Kidney glomerular epithelial cell (primary cell): ENCODE data around the gene PLOD1.
"Not testable (repeated sequence)": the region's sequence is repeated elsewhere in the genome, so short reads cannot be mapped to it uniquely, and the experiment has no call there.

ENCODE experiments used
- DNase-seq: peaks from one replicate; lab custom pipeline; 2025; lab: John Stamatoyannopoulos, UW

The PLOD1 gene

DNA sequence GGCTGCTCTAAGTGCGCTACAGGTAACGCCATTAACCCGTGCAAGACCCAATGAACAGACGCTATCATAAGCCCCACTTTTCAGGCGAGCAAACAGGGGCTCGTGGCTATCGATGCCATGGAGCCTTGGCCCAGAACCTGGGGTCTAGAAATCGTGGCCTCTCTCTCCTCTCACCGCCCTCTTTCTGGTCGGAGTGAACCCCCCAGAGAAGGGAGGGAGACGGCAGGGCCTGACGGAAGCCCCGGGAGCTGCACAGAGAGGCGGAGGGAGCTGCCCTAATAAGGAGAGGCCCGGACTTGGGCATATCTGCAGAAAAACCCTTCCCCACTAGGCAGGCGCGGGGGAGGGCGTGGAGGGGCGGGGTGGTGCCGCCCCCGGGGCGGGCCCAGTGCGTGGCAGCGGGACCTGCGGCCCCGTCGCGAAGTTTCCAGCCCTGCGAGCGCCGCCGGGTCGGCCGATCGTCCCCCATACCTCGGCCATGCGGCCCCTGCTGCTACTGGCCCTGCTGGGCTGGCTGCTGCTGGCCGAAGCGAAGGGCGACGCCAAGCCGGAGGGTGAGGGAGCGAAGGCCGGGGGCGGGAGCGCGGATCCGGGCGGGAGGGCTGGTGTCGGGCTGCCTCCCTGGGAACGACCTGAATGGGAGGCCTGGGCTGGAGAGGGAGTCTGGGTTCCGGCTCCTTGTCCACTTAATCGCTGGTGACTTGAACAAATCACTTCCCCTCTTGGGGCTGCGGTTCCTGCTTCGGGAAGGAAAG, at the start of gene PLOD1:
Gene PLOD1 (plus strand): TSS at position 416 of the 755 bp plus-strand sequence. CDS start 63 bp downstream, at position 479.
- peak; percentile 72 for DNase-seq

DNA sequence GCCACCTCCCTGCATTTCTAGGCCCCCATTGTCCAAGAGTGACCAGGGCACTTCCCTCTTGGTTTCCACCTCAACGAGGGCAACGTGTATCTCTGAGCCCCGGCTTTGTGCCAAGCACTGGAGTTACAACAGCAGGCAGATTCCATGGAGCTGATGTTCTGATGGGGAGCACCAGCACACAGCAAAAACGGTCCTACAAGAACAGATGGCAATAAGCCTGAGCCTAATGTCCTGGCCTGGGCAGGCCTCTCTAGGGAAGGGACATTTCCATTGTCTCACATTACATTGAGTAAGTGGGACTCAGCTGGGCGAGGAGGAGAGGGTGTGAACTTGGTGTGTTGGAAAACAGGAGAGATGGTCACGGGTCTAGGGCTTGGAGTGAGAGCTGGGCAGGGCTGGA, 48.6 kb upstream of the PLOD1 start:
- no peak for DNase-seq

DNA sequence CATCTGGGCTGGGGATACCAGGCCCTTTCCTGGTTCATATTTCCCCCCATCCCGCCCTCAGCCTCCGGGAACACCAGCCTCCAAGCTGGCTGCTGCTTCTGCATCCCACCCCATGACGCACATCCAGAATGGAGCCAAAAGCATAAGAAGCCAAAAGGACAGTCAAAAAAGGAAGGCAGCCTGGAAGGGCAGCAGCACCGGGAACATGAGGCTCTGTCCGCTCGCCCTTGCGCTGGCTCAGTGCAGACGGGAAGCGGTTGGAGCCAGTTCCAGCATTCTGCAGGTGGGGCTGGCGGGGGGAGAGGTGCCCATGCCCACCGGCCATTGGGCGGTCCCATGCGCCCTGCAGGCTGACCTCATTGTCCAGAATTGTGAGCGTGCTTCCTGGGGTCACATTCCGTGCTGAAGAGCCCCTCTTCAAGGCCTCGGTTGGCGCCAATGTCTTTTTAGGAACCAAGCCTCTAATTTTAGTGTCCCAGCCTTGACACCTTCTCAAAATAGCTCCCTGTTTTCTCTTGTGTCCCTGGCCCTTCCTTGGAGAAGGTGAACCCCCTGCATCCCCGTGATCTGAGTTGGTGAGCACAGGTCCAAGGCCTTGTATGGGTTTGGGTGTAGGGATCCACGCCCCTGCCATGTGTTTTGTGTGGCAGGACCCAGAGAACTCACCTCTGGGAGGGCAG, 47.4 kb upstream of the PLOD1 start:
- no peak for DNase-seq

DNA sequence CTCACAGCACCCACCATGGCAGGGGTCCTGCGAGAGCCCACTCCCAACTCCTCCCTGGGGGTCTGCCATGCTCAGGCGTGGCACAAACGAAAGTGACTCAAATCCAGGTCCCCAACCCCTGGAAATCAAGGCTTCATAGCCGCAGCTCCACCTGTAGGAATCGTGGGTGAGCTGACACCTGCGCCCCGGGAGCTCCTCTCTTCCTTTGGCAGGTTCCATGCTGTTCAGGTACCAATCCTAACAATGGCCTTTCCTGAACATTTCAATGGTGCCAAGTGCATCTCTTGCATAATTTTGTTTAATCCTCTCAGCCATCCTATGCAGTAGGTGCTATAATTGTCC, 46.9 kb upstream of the PLOD1 start:
- no peak for DNase-seq

DNA sequence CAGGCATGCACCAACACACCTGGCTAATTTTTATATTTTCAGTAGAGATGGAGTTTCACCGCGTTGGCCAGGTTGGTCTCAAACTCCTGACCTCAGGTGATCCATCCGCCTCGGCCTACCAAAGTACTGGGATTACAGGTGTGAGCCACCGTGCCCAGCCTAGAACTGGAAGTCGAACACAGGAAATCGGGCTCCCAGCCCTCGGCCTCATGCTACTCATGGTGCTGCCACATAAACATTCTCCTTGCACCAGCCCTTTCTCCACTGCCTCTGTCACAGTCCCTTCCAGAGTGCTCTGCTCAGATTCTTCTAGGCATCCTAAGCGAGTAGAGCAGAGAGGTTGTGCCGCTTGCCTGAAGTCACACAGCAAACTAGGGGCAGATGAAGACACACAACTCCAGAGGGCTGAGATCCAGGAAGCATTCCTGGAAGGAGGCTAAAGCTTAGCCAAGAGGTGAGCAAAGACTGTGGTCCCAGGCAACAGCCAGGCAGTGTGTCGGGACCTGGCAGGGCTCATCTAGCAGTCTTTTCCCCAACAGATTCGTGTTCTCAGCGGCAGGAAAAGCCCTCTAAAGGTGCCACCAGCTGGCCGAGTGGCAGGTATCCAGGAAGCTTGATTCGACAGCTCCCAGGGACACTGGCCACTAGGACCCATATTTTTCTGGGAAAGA, 46.2 kb upstream of the PLOD1 start:
- DNase-seq = no peak

DNA sequence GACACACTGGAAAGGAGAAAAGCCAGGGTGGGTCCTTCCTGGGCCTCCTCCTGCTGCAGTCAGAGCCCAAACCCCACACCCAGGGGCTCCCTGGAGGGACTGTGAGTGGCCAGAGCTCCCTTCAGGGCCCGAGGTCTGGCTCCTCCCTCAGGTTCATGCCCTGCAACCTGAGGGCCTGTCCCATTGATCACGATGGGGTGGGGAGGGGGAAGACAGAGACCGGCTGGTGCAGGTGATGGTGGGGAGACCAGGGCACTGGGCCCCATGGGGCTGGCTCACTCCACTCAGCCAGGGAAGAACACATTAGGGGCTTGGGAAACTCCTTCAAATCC, 45.7 kb upstream of the PLOD1 start:
- DNase-seq = no peak

DNA sequence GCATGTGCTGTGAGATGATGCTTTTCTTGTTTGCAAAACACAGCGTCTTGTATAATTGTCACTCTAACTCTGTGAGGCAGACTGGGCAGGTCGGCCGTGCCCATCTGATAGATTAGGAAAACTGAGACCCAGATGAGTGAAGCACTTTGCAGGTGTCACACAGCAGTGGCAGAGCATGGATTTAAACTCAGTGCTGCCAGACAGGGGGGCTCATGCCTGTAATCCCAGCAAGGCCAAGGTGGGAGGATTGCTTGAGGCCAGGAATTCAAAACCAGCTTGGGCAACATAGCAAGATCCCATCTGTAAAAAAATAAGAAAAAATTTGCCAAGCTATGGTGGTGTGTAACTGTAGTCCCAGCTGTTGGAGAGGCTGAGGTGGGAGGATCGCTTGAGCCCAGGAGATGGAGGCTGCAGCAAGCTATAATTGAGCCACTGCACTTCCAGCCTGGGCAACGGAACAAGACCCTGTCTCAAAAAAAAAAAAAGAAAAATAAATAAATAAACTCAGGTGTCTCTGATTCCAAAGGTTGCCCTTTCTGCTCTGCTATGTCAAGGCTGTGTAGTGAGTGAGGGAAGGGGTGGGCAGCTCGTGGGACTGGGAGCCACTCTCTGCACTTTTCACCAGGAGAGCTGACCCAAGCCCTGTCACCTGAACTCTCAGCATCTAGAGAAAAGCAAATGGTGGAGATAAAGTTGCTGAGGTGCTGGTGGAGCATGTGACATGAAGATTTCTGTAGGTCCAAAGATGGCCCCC, 42.9 kb upstream of the PLOD1 start:
- DNase-seq = no peak

DNA sequence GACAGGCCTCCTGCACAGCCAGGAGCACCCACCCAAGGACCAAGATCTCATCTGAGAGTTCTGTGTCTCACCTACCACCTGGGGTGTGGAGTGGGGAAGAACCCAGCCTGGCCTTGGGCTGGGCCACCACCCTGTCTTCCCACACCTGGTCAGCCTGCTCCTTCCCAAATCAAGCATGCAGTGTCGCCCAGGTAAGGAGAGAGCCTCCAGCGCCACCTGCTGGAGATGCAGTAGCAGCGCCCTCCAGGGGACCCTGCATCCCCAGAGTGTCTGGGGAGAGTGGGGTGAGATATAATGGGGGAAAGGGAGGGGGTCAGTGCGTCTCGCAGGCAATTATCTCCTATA, 40.6 kb upstream of the PLOD1 start:
- DNase-seq = peak; percentile 5

DNA sequence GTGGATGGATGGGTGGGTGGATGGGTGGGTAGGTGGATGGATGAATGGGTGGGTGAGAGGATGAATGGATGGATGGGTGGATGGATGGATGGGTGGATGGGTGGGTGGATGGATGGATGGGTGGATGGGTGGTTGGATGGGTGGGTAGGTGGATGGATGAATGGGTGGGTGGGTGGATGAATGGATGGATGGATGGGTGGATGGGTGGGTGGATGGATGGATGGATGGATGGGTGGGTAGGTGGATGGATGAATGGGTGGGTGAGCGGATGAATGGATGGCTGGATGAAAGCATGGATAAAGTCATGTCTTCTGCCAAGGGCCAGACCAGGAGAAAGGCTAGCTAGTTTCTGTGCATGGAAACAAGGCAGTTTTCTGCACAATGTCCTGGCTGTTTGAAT, 40.0 kb upstream of the PLOD1 start:
- not testable (repeated sequence) for DNase-seq

DNA sequence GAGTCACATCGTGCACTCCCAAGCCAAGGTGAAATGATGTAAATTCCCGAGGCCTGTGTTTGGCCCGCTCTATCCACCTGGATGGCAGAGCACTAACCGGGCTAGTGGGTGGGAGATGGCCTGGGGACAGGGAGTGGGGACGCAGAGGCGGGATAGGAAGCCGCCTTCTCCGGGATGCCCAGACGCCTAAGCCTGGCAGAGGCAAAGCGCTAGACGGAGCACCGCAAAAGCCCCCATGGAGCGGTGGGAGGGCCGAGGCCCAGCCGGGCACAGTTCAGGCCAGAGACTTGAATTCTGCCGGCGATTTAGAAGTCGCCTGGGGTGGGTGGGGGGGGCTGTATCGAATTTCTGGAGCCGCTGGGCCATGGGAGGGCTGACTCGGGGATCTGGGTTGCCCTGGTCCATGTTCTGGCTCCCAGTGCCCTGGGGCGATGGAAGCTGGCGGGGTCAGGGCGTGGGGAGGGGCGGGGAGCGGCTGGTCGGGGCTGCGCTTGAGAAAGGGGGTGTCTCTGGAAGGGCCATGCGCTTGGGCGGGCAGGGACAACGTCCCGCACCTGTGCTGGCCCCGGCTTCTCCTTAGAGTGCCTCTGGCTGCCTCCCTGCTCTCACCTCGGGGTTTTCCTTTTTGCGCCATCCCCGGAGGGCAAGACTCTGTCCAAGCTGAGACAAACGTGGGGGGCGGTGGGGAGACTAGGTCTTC, 36.3 kb upstream of the PLOD1 start:
- no peak for DNase-seq

DNA sequence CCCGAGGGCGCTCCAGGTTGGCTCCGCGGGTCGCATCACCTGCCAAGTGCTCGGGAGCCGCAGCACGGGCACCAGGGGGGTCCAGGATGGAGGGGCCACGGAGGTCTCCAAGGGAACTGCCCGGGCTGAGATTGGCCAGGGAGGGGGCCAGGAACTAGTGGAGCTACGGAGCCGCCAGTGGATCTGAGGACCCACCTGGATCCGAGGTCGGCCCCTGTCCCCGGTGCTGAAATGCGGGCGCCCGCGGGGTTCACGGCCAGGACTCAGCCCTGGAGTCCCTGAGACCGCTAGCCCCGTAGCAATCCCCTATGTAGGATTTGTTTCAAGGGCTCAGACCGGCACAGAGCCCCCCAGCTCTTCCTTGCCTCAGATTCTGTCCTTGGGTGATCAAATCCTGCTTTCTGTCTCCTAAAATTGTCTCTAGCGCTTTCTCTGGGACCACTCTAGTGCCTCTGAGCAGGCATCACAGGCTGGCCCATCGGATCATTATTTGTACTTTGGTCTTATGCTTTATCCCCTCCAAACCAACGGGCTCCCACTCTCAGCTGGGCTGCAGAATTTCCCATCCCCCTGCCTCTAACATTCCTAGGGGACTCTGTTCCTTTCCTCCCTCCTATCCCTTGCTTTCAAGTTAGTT, 35.6 kb upstream of the PLOD1 start:
- DNase-seq = no peak

DNA sequence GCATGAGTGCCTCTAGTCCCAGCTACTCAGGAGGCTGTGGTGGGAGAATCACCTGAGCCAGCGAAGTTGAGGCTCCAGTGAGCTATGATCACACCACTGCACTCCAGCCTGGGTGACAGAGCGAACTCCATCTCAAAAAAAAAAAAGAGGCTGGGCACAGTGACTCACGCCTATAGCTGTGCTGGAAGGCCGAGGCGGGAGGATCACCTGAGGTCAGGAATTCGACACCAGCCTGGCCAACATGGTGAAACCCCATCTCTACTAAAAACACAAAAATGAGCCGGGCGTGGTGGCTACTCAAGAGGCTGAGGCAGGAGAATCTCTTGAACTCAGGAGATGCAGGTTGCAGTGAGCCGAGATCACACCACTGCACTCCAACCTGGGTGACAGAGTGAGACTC, 33.1 kb upstream of the PLOD1 start:
- DNase-seq = not testable (repeated sequence)

DNA sequence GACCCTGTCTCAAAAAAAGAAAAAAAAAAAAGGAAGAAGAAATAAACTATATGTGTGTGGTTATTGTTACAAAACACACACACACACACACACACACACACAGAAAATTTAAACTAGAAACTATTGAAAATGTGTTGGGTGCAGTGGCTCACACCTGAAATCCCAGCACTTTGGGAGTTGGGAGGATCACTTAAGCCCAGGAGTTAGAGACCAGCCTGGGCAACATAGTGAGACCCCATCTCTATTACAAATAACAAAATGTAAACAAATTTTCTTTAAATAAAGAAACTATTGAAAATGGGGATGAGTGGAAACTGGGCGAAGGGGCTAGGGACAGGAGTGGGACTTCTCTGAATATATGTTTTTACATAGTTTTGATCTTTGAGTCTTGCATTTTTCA, 31.3 kb upstream of the PLOD1 start:
- no peak for DNase-seq

DNA sequence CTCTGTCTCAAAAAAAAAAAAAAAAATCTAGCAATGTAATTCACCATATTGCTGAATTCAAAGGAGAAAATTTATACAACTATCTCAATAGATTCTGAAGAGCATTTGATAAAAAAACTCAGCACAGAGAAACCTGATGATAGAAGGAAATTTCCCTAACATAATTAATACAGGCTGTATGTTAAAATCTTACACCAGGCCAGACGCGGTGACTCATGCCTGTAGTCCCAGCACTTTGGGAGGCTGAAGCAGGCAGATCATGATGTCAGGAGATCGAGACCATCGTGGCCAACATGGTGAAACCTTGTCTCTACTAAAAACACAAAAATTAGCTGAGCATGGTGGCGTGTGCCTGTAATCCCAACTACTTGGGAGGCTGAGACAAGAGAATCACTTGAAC, 30.4 kb upstream of the PLOD1 start:
- DNase-seq = not testable (repeated sequence)

DNA sequence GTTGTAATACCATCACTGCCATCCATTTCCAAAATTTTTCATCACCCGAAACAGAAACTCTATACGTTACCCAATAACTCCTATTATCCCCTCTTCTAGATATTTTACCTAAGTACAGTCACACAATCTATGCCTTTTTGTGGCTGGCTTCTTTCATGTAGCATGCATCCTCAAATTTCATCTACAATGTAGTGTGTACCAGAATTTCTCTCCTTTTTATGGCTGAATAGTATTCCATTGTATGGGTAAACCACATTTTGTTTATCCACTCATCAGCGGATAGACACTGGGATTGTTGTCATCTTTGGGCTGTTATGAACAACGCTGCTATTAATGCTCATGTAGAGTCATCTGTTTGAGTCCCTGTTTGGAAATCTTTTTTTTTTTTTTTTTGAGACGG, 29.5 kb upstream of the PLOD1 start:
- no peak for DNase-seq

DNA sequence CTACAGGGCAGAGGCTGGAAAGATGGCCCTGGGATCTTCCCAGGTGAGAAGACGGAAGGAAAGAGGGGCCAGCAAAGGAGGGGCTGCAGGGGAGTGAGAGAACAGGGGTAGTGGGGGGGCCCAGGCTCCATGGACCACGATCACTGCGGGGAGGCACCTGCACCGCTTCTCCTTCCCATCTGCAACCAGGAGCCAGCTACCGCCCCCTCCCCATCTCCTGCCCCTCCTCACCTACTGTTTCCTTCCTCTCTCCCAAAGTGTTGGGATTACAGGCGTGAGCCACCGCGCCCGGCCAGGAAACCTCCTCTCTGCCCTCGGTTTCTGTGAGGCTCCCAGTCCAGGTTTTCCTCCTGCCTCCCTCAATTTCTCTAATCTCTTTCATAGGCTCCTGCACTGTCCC, 27.6 kb upstream of the PLOD1 start:
- no peak for DNase-seq

DNA sequence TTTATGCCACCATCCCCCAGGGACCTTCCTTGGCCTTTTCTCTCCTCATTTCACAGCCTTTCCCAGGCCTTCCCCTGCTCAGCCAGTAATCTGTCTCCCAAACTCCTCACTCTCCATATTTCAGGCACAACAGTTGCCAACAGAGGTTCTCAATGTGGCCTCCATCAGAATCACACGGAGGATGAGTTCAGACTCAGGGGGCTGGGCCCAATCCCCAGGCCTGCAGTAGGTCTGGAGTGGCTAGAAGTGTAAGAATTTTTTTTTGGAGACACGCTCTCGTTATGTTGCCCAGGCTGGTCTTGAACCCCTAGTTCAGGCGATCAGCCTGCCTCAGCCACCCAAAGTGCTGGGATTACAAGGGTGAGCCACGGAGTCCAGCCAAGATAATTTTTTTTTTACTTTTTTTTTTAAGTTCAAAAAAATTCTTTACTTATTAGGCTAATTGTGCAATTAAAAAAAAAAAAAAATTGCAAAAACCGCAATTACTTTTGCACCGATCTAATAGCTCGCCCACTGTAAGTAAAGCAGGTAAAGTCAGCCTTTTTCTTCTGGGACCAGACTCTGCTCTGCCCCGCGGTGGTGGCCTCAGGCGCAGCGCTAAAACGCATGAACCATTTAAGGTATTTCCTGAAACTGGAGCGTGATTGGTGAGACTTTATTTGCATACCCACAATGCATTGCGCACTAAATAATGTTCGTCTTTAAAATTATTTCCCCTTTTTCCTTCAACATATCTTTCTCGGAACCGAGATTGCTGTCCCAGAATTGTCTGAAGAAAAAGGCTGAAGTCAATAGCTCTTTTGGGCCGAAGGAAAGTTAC, 27.0 kb upstream of the PLOD1 start:
- DNase-seq = peak; percentile 99

DNA sequence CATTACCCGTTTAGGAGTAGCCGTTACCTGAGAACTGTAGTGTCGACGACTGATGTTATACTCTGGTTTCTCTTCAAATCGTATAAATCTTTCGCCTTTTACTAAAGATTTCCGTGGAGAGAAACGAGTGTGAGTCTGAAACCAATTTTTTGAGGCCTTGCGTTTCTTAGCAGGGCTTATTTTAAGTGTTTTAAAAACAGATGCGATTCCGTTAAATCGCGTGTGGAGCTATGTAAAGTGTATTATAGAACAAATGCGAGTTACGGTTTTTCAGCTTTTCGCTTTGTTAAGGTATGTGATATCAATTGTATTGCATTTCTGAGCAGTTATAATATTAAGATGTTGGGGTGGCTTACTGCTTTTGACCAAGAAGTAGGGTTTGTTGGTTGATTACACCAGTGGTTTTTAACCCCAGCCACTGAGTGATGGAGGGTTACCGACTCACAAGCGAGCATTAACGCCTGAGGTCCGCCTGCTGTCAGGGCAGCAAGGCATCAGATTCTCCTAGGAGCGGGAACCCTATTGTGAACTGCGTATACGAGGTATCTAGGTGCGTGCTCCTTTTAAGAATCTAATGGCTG, 26.3 kb upstream of the PLOD1 start:
- peak; percentile 99 for DNase-seq

DNA sequence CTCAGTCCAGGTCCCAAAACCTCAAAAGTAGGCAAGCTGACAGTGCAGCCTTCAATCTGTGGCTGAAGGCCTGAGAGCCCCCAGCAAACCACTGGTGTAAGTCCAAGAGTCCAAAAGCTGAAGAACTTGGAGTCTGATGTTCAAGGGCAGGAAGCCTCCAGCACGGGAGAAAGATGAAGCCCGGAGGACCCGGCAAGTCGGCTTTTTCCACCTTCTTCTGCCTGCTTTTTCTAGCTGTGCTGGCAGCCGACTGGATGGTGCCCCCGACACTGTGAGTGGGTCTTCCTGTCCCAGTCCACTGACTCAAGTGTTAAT, 23.6 kb upstream of the PLOD1 start:
- not testable (repeated sequence) for DNase-seq

DNA sequence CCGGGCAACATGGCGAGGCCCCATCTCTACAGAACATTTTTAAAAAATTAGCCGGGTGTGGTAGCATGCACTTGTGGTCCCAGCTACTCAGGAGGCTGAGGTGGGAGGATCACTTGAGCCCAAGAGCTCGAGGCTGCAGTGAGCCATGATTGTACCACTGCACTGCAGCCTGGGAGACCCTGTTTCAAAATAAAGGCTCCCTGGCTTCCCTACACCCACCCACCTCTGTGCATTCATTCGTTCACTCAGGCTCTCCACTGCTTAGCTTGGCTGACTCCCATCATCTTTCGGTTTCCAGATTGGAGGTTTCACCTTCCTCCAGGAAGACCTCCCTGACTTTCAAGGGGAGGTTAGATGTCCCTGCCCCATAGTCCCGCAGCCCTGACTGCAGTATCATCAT, 22.5 kb upstream of the PLOD1 start:
- no peak for DNase-seq
